ENCODE data around the gene KRTAP10-1. TPM values are rescaled to one million over a fixed set of nuclear protein-coding genes. Genes with fewer than 3 reads are reported as not detected.

The KRTAP10-1 gene
- total and polyA plus RNA-seq, 2 of the 13 experiments (the other 11 are each of a cell fraction or from before 2014, with no cell fraction given), result not detected

DNA sequence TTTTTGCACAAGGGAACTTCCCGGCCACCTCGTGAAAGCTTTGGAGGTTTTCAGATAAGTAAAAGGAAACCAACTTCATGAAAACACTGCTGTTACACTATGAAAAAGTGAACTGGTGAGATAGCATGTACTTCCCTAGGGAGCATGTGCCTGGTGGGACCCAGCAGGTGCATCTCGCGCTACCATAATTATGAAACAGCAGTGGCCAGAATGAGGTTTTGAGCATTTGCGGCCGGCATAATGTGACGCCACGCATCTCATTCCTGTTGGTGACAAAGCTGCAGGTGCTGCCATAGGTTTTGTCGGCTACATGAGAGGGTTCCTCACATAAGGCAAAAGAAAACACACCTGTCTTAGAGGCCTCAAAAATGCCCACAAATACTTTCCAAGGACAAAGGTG lies 16.9 kb upstream of the KRTAP10-1 start:
- H3K4me2 ChIP-seq (ENCODE audit: low read depth, low read length), result no peak overlapping the region
- in situ Hi-C loops (cut with HindIII; ENCODE audit: extremely low pct_ligation_motif_present, low pct_unique_long_range_greater_than_20kb) (no loop called here), intact Hi-C loops (cut with micrococcal nuclease; ENCODE audit: unreplicated experiment) (no loop called here)
- no peak for DNase-seq (ENCODE audit: low spot score)
- ChIA-PET CTCF (ENCODE audit: low intra/inter-chr PET ratio, low total read pairs) (no interaction called here), POLR2A (no interaction called here)
- no peaks in the 10 kb centered on the region for H3K36me3 ChIP-seq (replicated peaks in 1 of 2; ENCODE audit: control insufficient read depth in 1 of 2, insufficient read depth in 2 of 2, low read length in 2 of 2)
- no peaks in the 10 kb centered on the region for H3K79me2 ChIP-seq (ENCODE audit: insufficient read depth, low read length)
- H3K27ac ChIP-seq (ENCODE audit: extremely low read length, insufficient read depth, low read length), result no peak overlapping the region
- H2AFZ ChIP-seq (ENCODE audit: low read length), result no peak overlapping the region
- FAIRE-seq, result no peak
- TF ChIP-seq, protein P1, sequence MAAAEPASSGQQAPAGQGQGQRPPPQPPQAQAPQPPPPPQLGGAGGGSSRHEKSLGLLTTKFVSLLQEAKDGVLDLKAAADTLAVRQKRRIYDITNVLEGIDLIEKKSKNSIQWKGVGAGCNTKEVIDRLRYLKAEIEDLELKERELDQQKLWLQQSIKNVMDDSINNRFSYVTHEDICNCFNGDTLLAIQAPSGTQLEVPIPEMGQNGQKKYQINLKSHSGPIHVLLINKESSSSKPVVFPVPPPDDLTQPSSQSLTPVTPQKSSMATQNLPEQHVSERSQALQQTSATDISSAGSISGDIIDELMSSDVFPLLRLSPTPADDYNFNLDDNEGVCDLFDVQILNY (CRISPR knock-in tag; conservative IDR thresholded peaks at IDR 0.05), result no peak
- TF ChIP-seq, protein P2, sequence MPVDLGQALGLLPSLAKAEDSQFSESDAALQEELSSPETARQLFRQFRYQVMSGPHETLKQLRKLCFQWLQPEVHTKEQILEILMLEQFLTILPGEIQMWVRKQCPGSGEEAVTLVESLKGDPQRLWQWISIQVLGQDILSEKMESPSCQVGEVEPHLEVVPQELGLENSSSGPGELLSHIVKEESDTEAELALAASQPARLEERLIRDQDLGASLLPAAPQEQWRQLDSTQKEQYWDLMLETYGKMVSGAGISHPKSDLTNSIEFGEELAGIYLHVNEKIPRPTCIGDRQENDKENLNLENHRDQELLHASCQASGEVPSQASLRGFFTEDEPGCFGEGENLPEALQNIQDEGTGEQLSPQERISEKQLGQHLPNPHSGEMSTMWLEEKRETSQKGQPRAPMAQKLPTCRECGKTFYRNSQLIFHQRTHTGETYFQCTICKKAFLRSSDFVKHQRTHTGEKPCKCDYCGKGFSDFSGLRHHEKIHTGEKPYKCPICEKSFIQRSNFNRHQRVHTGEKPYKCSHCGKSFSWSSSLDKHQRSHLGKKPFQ (CRISPR knock-in tag; IDR thresholded peaks at IDR 0.05; ENCODE audit: insufficient replicate concordance), result no peak
- TF ChIP-seq ZSCAN31 (CRISPR knock-in tag; IDR thresholded peaks at IDR 0.05; ENCODE audit: low read depth) (no peak), KAT7 (CRISPR knock-in tag; IDR thresholded peaks at IDR 0.05; ENCODE audit: borderline replicate concordance) (no peak), ZNF543 (CRISPR knock-in tag; IDR thresholded peaks at IDR 0.05) (no peak), HMG20B (CRISPR knock-in tag; conservative IDR thresholded peaks at IDR 0.05) (no peak), ZNF337 (CRISPR knock-in tag; IDR thresholded peaks at IDR 0.05; ENCODE audit: borderline replicate concordance, low read depth) (no peak), ZFP41 (CRISPR knock-in tag; IDR thresholded peaks at IDR 0.05; ENCODE audit: borderline replicate concordance) (no peak), DNMT1 (CRISPR knock-in tag; IDR thresholded peaks at IDR 0.05) (no peak), CAMTA2 (CRISPR knock-in tag; IDR thresholded peaks at IDR 0.05; ENCODE audit: borderline replicate concordance) (no peak), ZNF367 (CRISPR knock-in tag; IDR thresholded peaks at IDR 0.05; ENCODE audit: borderline replicate concordance) (no peak)
- TF ChIP-seq, protein P3, sequence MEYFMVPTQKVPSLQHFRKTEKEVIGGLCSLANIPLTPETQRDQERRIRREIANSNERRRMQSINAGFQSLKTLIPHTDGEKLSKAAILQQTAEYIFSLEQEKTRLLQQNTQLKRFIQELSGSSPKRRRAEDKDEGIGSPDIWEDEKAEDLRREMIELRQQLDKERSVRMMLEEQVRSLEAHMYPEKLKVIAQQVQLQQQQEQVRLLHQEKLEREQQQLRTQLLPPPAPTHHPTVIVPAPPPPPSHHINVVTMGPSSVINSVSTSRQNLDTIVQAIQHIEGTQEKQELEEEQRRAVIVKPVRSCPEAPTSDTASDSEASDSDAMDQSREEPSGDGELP (IDR thresholded peaks at IDR 0.05; ENCODE audit: borderline replicate concordance, low read depth), result no peak
- TF ChIP-seq, protein P4, sequence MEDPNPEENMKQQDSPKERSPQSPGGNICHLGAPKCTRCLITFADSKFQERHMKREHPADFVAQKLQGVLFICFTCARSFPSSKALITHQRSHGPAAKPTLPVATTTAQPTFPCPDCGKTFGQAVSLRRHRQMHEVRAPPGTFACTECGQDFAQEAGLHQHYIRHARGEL (CRISPR knock-in tag; IDR thresholded peaks at IDR 0.05), result no peak
- TF ChIP-seq, protein P5, sequence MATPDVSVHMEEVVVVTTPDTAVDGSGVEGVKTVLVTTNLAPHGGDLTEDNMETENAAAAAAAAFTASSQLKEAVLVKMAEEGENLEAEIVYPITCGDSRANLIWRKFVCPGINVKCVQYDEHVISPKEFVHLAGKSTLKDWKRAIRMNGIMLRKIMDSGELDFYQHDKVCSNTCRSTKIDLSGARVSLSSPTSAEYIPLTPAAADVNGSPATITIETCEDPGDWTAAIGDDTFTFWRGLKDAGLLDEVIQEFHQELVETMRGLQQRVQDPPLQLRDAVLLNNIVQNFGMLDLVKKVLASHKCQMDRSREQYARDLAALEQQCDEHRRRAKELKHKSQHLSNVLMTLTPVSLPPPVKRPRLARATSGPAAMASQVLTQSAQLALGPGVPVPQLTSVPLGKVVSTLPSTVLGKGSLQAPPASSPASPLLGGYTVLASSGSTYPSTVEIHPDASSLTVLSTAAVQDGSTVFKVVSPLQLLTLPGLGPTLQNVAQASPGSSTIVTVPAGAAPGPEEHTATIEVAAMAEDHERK (CRISPR knock-in tag; IDR thresholded peaks at IDR 0.05; ENCODE audit: low read depth), result no peak
- TF ChIP-seq, protein P6, sequence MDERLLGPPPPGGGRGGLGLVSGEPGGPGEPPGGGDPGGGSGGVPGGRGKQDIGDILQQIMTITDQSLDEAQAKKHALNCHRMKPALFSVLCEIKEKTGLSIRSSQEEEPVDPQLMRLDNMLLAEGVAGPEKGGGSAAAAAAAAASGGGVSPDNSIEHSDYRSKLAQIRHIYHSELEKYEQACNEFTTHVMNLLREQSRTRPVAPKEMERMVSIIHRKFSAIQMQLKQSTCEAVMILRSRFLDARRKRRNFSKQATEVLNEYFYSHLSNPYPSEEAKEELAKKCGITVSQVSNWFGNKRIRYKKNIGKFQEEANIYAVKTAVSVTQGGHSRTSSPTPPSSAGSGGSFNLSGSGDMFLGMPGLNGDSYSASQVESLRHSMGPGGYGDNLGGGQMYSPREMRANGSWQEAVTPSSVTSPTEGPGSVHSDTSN (CRISPR knock-in tag; IDR thresholded peaks at IDR 0.05), result no peak
- H4K20me1 ChIP-seq (ENCODE audit: insufficient read depth, low read length), result no peaks in the 10 kb centered on the region
- H3K4me3 ChIP-seq (replicated peaks in 1 of 3; ENCODE audit: insufficient read depth in 1 of 3, low read depth in 2 of 3, low read length in 3 of 3), result no peak overlapping the region
- H3K27me3 ChIP-seq (ENCODE audit: control insufficient read depth in 1 of 2, insufficient read depth in 2 of 2, low read length in 2 of 2), result peaks cover 0 to 11% of the 10 kb centered on the region in 2 experiments; a peak in 2 of 5 replicates
- H3K9ac ChIP-seq (ENCODE audit: insufficient read depth, low read depth, low read length), result no peak overlapping the region
- no peaks in the 10 kb centered on the region for H3K9me3 ChIP-seq (ENCODE audit: low read length)
- H3K4me1 ChIP-seq (ENCODE audit: insufficient read depth, low read length), result no peaks in the 10 kb centered on the region
- no peak for ATAC-seq
- WGBS (ENCODE audit: low lambda C conversion rate), result 74% methylated on average over 9 of the region's 9 CpGs
- no TSS peak for BruUV-seq (replicated peaks)

Data from HepG2 (cell line).